ENCODE results near the gene DMD.

DMD gene

GRCh38 chrX:31219174-31219573 lies 1992.2 kb downstream of the DMD start:
- no peak for TF ChIP-seq FOXP2 (optimal IDR thresholded peaks at IDR 0.05; ENCODE audit: borderline replicate concordance, extremely low read depth, extremely low read length, insufficient read depth)

DNA sequence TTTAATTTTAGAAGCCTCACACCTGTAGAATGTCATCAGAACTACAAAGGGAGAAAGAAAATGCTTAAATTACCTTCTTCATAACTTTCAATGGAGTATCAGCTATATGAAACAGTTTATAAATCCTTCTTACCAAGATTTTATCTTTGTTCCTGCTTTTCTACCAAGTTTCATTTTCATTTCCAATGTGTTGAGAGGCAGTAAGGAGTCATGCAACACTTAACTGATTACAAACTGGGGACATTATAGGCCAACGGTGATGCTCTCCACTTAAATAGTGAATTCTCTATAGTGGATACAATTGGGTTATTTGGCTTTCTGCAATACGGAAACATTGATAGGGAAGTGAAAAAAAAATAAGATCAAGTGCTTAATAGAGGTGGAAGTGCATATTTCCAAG lies 1994.3 kb downstream of the DMD start:
- TF ChIP-seq REST (IDR thresholded peaks at IDR 0.05; ENCODE audit: insufficient read depth in 1 of 2, low read depth in 2 of 2, low read length in 2 of 2) (no peak), TAF1 (IDR thresholded peaks at IDR 0.05; ENCODE audit: borderline replicate concordance, insufficient read depth, low read length) (no peak), SIN3A (IDR thresholded peaks at IDR 0.05; ENCODE audit: borderline replicate concordance, insufficient read depth, low read length) (no peak), POLR2AphosphoS5 (IDR thresholded peaks at IDR 0.05; ENCODE audit: low read depth, low read length) (no peak), FOXP2 (optimal IDR thresholded peaks at IDR 0.05; ENCODE audit: borderline replicate concordance, extremely low read depth, extremely low read length, insufficient read depth) (no peak)

- no peak for TF ChIP-seq POLR2AphosphoS5 (IDR thresholded peaks at IDR 0.05; ENCODE audit: low read depth, low read length)
- TF ChIP-seq FOXP2 (optimal IDR thresholded peaks at IDR 0.05; ENCODE audit: borderline replicate concordance, extremely low read depth, extremely low read length, insufficient read depth), result no peak
- TF ChIP-seq REST (IDR thresholded peaks at IDR 0.05; ENCODE audit: insufficient read depth in 1 of 2, low read depth in 2 of 2, low read length in 2 of 2), result no peak
- TF ChIP-seq TAF1 (IDR thresholded peaks at IDR 0.05; ENCODE audit: borderline replicate concordance, insufficient read depth, low read length), result no peak
- no peak for TF ChIP-seq SIN3A (IDR thresholded peaks at IDR 0.05; ENCODE audit: borderline replicate concordance, insufficient read depth, low read length)
These were observed 1996.0 kb downstream of the DMD start for GRCh38 chrX:31215277-31215815.

DNA sequence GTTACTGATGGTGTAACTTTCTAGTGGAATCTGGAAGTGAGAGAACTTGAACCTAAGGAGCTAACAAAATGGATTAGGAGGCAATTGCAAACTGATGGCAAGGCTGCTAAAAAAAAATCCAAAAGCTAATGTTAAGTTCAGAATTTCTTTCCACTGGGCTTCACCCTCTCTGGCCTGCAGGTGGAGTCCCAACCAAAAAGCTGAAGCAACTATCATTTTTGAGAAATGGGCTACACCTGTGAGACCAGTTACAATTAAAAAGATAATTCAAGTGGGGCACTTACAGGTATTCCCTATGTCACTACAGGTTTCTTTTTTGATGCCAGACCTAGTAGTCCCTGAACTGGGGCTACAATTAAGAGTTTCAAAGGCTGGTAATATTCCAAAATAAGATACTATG lies 1997.4 kb downstream of the DMD start:
- TF ChIP-seq POLR2AphosphoS5 (IDR thresholded peaks at IDR 0.05; ENCODE audit: low read depth, low read length) (no peak), SIN3A (IDR thresholded peaks at IDR 0.05; ENCODE audit: borderline replicate concordance, insufficient read depth, low read length) (no peak), TAF1 (IDR thresholded peaks at IDR 0.05; ENCODE audit: borderline replicate concordance, insufficient read depth, low read length) (no peak), REST (IDR thresholded peaks at IDR 0.05; ENCODE audit: insufficient read depth in 1 of 2, low read depth in 2 of 2, low read length in 2 of 2) (no peak), FOXP2 (optimal IDR thresholded peaks at IDR 0.05; ENCODE audit: borderline replicate concordance, extremely low read depth, extremely low read length, insufficient read depth) (no peak)

DNA sequence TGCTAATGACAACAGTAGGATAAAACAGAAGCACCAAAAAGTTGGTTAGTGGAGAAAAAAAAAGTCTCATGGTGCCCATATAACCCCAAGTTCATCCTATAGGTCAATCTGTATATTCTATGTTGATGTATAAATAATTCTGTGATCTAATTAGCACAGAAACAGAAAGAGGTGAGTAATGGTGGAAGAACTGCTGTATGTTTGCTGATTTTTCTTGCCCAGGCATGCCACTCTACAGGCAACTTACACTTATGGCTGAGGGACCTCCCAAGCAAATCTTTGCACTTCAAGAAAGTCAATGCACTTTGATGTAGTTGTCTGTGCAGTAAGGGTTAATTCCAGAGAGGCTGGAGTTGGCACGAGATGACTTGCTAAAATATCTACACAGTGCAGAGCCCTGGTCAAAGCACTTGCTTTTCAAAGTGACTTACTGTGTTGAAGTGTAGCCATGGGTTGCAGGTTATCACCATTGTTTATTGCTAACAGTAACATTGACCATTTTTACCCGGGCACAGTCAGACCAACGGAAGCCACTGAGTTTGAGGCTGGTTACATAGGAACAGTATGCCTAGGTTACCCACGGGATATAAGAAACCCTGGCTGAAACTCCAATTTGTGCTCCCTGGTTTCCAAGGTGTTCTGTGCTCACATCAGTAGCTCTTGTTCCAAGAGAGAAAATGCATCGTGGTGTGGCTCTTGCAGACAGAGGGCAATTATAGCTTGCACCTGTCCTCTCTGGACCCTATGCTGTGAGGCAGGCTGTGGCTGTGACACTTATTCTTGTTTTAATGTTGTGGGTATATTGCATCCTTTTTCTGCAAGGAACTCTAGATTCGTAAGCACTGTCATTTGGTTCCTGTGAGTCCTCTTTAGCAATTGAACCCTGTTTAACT lies 1998.2 kb downstream of the DMD start:
- no peak for TF ChIP-seq REST (IDR thresholded peaks at IDR 0.05; ENCODE audit: insufficient read depth in 1 of 2, low read depth in 2 of 2, low read length in 2 of 2)
- no peak for TF ChIP-seq TAF1 (IDR thresholded peaks at IDR 0.05; ENCODE audit: borderline replicate concordance, insufficient read depth, low read length)
- TF ChIP-seq POLR2AphosphoS5 (IDR thresholded peaks at IDR 0.05; ENCODE audit: low read depth, low read length), result no peak
- no peak for TF ChIP-seq FOXP2 (optimal IDR thresholded peaks at IDR 0.05; ENCODE audit: borderline replicate concordance, extremely low read depth, extremely low read length, insufficient read depth)
- no peak for TF ChIP-seq SIN3A (IDR thresholded peaks at IDR 0.05; ENCODE audit: borderline replicate concordance, insufficient read depth, low read length)
